ENCODE data around the gene FRMD1.

DNA sequence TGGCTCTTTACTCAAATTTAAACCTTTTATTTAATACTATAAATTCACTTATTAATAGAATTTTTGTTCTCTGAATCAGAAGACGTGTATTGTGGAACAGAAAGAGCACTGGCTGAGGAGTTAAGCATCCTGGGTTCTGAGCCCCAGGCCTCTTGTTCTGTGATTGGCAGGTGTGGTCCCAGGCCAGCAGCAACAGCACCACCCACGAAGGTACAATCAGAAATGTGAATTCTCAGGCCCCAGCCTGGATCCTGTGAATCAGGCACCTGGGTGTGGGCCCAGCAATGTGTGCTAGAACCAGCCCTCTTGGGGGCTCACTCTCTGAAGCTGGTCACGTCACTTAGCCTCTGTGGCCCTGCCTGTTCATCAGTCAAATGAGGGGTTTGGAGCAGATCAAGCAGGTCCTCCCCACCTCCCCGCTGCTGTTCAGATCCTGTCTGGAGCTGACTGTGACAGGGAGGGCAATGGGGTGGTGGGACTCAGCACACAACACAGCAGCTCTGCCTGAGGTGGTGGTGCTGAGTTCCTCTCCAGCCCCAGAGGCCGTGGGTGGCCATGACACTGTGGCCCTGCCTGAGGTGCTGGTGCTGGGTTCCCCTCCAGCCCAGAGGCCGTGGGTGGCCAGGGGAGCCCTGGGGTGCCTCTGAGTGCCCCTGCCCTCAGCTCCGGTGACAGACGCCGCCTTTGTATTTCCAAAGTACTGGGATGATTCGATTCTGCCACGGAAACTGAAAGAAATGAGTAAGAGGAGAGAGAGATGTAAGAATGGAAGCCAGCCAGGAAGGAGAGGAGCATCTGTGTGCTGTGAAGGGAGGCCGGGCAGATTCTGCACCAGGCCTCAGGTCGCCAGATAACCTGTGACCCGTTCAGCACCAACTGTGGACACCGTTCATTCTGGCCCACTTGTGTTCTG lies 41.6 kb upstream of the FRMD1 start:
- TF ChIP-seq, protein P1, sequence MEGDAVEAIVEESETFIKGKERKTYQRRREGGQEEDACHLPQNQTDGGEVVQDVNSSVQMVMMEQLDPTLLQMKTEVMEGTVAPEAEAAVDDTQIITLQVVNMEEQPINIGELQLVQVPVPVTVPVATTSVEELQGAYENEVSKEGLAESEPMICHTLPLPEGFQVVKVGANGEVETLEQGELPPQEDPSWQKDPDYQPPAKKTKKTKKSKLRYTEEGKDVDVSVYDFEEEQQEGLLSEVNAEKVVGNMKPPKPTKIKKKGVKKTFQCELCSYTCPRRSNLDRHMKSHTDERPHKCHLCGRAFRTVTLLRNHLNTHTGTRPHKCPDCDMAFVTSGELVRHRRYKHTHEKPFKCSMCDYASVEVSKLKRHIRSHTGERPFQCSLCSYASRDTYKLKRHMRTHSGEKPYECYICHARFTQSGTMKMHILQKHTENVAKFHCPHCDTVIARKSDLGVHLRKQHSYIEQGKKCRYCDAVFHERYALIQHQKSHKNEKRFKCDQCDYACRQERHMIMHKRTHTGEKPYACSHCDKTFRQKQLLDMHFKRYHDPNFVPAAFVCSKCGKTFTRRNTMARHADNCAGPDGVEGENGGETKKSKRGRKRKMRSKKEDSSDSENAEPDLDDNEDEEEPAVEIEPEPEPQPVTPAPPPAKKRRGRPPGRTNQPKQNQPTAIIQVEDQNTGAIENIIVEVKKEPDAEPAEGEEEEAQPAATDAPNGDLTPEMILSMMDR (IDR thresholded peaks at IDR 0.05) = no peak
- TF ChIP-seq POLR2A (IDR thresholded peaks at IDR 0.05) = no peak
